Glutamatergic neuron (in vitro differentiated cells): ENCODE measurements around the gene AFF2. TPM values are rescaled to one million over a fixed set of nuclear protein-coding genes. Genes with fewer than 3 reads are reported as not detected.

ENCODE experiments used
- DNase-seq: peaks from one replicate; pipeline ENCODE4 v3.0.0; 2022
- H3K27ac Mint-ChIP-seq: one replicate; pipeline ENCODE4 v1.8.0; 2020; ENCODE audit warnings: mild to moderate bottlenecking, mixed read lengths, inconsistent platforms; ENCODE audit not compliant: unreplicated experiment
- H3K27me3 Mint-ChIP-seq: one replicate; pipeline ENCODE4 v1.8.0; 2020; ENCODE audit warnings: mild to moderate bottlenecking, moderate library complexity, mixed read lengths, inconsistent platforms; ENCODE audit not compliant: unreplicated experiment
- H3K36me3 Mint-ChIP-seq: one replicate; pipeline ENCODE4 v1.8.0; 2020; ENCODE audit warnings: mild to moderate bottlenecking, mixed read lengths, inconsistent platforms; ENCODE audit not compliant: unreplicated experiment
- H3K4me1 Mint-ChIP-seq: one replicate; pipeline ENCODE4 v1.8.0; 2020; ENCODE audit warnings: mild to moderate bottlenecking, low read depth, mixed read lengths, inconsistent platforms; ENCODE audit not compliant: unreplicated experiment
- H3K4me3 Mint-ChIP-seq: one replicate; pipeline ENCODE4 v1.8.0; 2020; ENCODE audit warnings: mild to moderate bottlenecking, mixed read lengths, inconsistent platforms; ENCODE audit not compliant: unreplicated experiment
- H3K9me3 Mint-ChIP-seq: one replicate; pipeline ENCODE4 v1.8.0; 2020; ENCODE audit warnings: mild to moderate bottlenecking, moderate library complexity, mixed read lengths, inconsistent platforms; ENCODE audit not compliant: unreplicated experiment
- total RNA-seq: library from RNA; stranded (reverse); fragmentation: NEBNext Ultra II Directional; extraction: Animal tissue kit (Norgen Biotek cat#: 25700); gene quantifications from one replicate; pipeline ENCODE4 v1.2.1, GENCODE V29; 2021; ENCODE audit not compliant: unreplicated experiment
- TF ChIP-seq, protein P1 (sequence below): fragments of 200-600 bp; sonication (generic); IDR thresholded peaks from one replicate; pipeline ENCODE4 v1.5.0; 2021; ENCODE audit not compliant: partially characterized antibody, unreplicated experiment

AFF2 gene
- total RNA-seq, 1 donor from 2014 or later: 12.2 TPM

DNA sequence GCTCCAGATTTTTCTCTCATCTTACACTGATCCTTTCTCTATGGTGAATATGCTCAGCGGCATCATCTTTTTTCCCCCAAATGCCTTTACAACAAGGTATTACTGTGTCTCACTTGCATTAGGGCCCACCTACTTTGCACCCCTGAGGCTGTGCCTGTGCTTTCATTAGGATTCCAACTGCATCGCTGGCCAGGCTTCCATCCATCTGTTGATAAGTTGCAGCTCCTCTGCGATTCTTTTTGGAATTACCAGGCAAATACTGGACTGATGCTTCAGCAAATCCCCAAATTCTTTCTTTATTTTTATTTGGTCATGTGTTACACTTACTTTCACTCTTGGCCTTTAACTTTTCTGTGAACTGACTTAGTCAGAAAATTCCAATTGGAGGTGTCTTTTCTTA is 77.3 kb downstream of the AFF2 start:
- TF ChIP-seq, protein P1, sequence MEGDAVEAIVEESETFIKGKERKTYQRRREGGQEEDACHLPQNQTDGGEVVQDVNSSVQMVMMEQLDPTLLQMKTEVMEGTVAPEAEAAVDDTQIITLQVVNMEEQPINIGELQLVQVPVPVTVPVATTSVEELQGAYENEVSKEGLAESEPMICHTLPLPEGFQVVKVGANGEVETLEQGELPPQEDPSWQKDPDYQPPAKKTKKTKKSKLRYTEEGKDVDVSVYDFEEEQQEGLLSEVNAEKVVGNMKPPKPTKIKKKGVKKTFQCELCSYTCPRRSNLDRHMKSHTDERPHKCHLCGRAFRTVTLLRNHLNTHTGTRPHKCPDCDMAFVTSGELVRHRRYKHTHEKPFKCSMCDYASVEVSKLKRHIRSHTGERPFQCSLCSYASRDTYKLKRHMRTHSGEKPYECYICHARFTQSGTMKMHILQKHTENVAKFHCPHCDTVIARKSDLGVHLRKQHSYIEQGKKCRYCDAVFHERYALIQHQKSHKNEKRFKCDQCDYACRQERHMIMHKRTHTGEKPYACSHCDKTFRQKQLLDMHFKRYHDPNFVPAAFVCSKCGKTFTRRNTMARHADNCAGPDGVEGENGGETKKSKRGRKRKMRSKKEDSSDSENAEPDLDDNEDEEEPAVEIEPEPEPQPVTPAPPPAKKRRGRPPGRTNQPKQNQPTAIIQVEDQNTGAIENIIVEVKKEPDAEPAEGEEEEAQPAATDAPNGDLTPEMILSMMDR: no peak
- H3K4me3 Mint-ChIP-seq: no peak overlapping the region
- no peaks in the 10 kb centered on the region for H3K36me3 Mint-ChIP-seq
- no peak for DNase-seq
- H3K27ac Mint-ChIP-seq: no peak overlapping the region
- no peaks in the 10 kb centered on the region for H3K9me3 Mint-ChIP-seq
- H3K27me3 Mint-ChIP-seq: no peaks in the 10 kb centered on the region
- no peaks in the 10 kb centered on the region for H3K4me1 Mint-ChIP-seq

DNA sequence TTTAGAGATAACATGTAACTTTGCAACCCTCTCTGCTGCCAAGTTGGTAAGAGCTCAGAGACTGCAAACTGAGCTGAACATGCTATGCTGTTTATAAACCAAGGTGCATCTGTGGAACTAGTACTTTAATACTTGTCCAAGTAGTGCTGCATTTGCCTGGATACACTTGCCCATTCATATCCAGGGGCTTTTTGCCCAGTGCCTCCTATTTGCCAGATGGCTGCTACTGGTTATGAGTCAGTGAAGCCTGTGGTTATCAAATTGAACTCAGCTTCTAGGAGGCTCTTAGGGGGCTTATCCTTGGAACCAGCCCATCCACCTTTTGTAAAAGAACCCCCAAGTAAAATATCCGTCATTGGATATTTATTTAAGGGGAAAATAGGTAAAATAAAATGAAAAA is 79.6 kb downstream of the AFF2 start:
- TF ChIP-seq, protein P1: no peak
- Mint-ChIP-seq H3K27me3 (no peaks in the 10 kb centered on the region), H3K9me3 (no peaks in the 10 kb centered on the region), H3K4me3 (no peak overlapping the region), H3K4me1 (no peaks in the 10 kb centered on the region), H3K27ac (no peak overlapping the region), H3K36me3 (no peaks in the 10 kb centered on the region)
- DNase-seq: no peak

DNA sequence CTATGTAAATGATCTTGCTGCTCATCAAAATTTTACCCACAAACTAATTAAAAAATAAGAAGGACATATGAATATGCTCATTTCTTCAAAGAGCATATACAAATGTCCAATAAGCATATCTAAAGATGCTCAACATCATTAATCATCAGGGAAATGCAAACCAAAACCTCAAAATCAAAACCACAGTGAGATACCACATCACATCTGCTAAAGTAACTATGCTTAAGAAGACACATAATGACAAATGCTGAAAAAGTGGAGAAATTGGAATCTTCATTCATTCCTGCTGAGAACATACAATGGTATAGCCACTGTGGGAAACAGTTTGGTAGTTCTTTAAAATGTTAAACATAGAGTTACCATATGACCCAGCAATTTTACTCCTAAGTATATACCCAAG is 81.9 kb downstream of the AFF2 start:
- no peaks in the 10 kb centered on the region for H3K27me3 Mint-ChIP-seq
- H3K27ac Mint-ChIP-seq: no peak overlapping the region

DNA sequence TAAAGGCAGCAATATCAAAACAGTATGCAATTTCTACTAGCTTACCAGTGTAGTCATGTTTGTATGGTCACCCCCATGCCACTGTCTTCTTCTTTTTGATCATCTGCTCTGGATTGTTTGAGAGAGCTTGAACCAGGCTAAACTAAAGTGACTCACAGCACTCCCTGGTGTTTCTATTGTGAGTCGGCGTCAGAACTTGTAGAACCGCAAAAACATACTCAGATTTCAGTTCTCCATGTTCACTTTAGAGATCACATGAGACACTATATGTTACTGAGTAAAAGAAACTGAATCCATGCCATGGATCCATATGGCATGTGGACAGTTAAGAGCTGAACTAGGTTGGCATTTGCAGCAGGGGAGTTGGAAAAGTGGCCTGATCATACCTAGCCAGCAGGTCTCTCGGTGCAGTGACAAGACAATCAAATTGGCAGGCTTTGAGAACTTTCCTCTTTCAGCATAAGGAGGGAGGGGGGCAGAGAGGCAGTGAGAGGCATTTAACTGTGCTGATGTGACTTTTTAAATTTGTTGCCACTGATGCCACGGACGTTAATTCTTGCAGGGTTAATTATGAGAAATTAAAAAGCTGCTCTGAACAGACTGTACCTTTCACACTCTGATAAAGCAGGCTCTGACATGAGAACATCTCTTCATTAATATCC is 88.4 kb downstream of the AFF2 start:
- TF ChIP-seq, protein P1: no peak
- no peak overlapping the region for H3K27ac Mint-ChIP-seq

More for the DNA sequence above, 81.9 kb downstream of the AFF2 start:
- TF ChIP-seq, protein P1: no peak
- Mint-ChIP-seq H3K4me3 (no peak overlapping the region), H3K36me3 (no peaks in the 10 kb centered on the region), H3K9me3 (no peaks in the 10 kb centered on the region), H3K4me1 (no peaks in the 10 kb centered on the region)
- DNase-seq: no peak

DNA sequence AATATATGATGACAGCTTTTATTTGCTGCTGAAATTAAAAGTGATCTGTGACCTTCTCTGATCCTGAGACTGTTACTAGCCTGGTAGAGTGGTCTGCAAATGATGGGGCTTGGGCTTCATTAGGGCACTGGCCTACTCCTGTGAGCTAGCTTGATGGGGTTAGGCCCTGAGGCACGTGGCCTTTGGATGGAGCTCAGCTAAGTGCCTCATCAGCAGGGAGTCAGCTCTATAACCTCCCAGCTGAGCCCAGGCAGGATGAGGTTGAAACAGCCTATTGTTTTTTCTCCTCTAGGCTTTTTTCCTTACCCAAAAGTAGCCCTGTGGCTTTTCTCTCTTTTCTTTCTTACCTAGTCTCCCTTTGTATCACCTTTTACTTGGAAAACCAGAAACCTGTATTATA is 92.2 kb downstream of the AFF2 start:
- no peak overlapping the region for H3K27ac Mint-ChIP-seq

More for the DNA sequence above, 88.4 kb downstream of the AFF2 start:
- Mint-ChIP-seq H3K36me3 (no peaks in the 10 kb centered on the region), H3K4me3 (no peak overlapping the region), H3K4me1 (peaks cover 2% of the 10 kb centered on the region), H3K27me3 (no peaks in the 10 kb centered on the region), H3K9me3 (no peaks in the 10 kb centered on the region)
- DNase-seq: no peak

More for the DNA sequence above, 92.2 kb downstream of the AFF2 start:
- Mint-ChIP-seq H3K27me3 (no peaks in the 10 kb centered on the region), H3K9me3 (no peaks in the 10 kb centered on the region), H3K36me3 (no peaks in the 10 kb centered on the region), H3K4me3 (no peak overlapping the region), H3K4me1 (peaks cover 2% of the 10 kb centered on the region)
- DNase-seq: peak; percentile 10
- TF ChIP-seq, protein P1: no peak
